ENCODE results near the gene PCDHB10.
"Not testable (repeated sequence)": the region's sequence is repeated elsewhere in the genome, so short reads cannot be mapped to it uniquely, and the experiment has no call there.

Gene PCDHB10

GRCh38 chr5:141192110-141192725 is at the start of gene PCDHB10:
Gene PCDHB10 (plus strand): TSS chr5:141192353. CDS start chr5:141192553, 200 bp downstream.
- H3K4me3 ChIP-seq (ENCODE audit: low read depth, low read length): no peak within 1 kb of the TSS

- H3K4me3 ChIP-seq (ENCODE audit: low read depth, low read length): no peak within 1 kb of the TSS
Measured at GRCh38 chr5:141149812-141150211, 42.3 kb upstream of the PCDHB10 start, which contains the start of gene PCDHB6. Gene PCDHB6 (plus strand): TSS chr5:141150057. CDS start chr5:141150258, 201 bp downstream.

- H3K4me3 ChIP-seq (ENCODE audit: low read depth, low read length): no peak overlapping the region
Measured at GRCh38 chr5:141150224-141150992, 41.7 kb upstream of the PCDHB10 start.

GRCh38 chr5:141150993-141151325 is 41.2 kb upstream of the PCDHB10 start:
- H3K4me3 ChIP-seq (ENCODE audit: low read depth, low read length): no peak overlapping the region

GRCh38 chr5:141151632-141152031 is 40.5 kb upstream of the PCDHB10 start:
- not testable (repeated sequence) for H3K4me3 ChIP-seq (ENCODE audit: low read depth, low read length)

GRCh38 chr5:141152096-141152495 is 40.1 kb upstream of the PCDHB10 start:
- H3K4me3 ChIP-seq (ENCODE audit: low read depth, low read length): not testable (repeated sequence)

GRCh38 chr5:141155540-141156374 is 36.4 kb upstream of the PCDHB10 start:
- peak overlapping the region; percentile 36 for H3K4me3 ChIP-seq (ENCODE audit: low read depth, low read length)

GRCh38 chr5:141157356-141157755 is 34.8 kb upstream of the PCDHB10 start:
- H3K4me3 ChIP-seq (ENCODE audit: low read depth, low read length): not testable (repeated sequence)

- not testable (repeated sequence) for H3K4me3 ChIP-seq (ENCODE audit: low read depth, low read length)
Measured at GRCh38 chr5:141157901-141158300, 34.3 kb upstream of the PCDHB10 start.

- H3K4me3 ChIP-seq (ENCODE audit: low read depth, low read length): no peak within 1 kb of the TSS
Measured at GRCh38 chr5:141172381-141173204, 19.6 kb upstream of the PCDHB10 start, which contains the start of gene PCDHB7. Gene PCDHB7 (plus strand): TSS chr5:141172644. CDS start chr5:141172836, 192 bp downstream.

GRCh38 chr5:141174291-141175104 is 17.7 kb upstream of the PCDHB10 start:
- H3K4me3 ChIP-seq (ENCODE audit: low read depth, low read length): not testable (repeated sequence)

- no peak overlapping the region for H3K4me3 ChIP-seq (ENCODE audit: low read depth, low read length)
Measured at GRCh38 chr5:141175933-141176332, 16.2 kb upstream of the PCDHB10 start.

- not testable (repeated sequence) for H3K4me3 ChIP-seq (ENCODE audit: low read depth, low read length)
Measured at GRCh38 chr5:141177577-141178191, 14.5 kb upstream of the PCDHB10 start, which contains the start of gene PCDHB8. Gene PCDHB8 (plus strand): TSS chr5:141177790. CDS start chr5:141178035, 245 bp downstream.

GRCh38 chr5:141179371-141179770 is 12.8 kb upstream of the PCDHB10 start:
- not testable (repeated sequence) for H3K4me3 ChIP-seq (ENCODE audit: low read depth, low read length)

GRCh38 chr5:141179876-141180275 is 12.3 kb upstream of the PCDHB10 start:
- H3K4me3 ChIP-seq (ENCODE audit: low read depth, low read length): not testable (repeated sequence)

- H3K4me3 ChIP-seq (ENCODE audit: low read depth, low read length): no peak overlapping the region
Measured at GRCh38 chr5:141180313-141180712, 11.8 kb upstream of the PCDHB10 start.

GRCh38 chr5:141182248-141182647 is 9.9 kb upstream of the PCDHB10 start, which contains the start of gene PCDHB16:
Gene PCDHB16 (plus strand): TSS chr5:141182387. CDS start chr5:141182560, 173 bp downstream.
- H3K4me3 ChIP-seq (ENCODE audit: low read depth, low read length): peak within 1 kb of the TSS; percentile 2

- H3K4me3 ChIP-seq (ENCODE audit: low read depth, low read length): not testable (repeated sequence)
Measured at GRCh38 chr5:141184117-141184855, 7.9 kb upstream of the PCDHB10 start.
